Stimulated activated CD8-positive, alpha-beta memory T cell treated with anti-CD3 and anti-CD28 coated beads, Interleukin-4, amount 100 ng/mL, for 48 hours (primary cell): ENCODE results near the gene TM9SF2.
"Not testable (repeated sequence)": the region's sequence is repeated elsewhere in the genome, so short reads cannot be mapped to it uniquely, and the experiment has no call there.

Source experiments
- DNase-seq: peaks from one replicate; pipeline ENCODE4 v3.0.0-alpha.2; 2020

Gene TM9SF2, protein sequence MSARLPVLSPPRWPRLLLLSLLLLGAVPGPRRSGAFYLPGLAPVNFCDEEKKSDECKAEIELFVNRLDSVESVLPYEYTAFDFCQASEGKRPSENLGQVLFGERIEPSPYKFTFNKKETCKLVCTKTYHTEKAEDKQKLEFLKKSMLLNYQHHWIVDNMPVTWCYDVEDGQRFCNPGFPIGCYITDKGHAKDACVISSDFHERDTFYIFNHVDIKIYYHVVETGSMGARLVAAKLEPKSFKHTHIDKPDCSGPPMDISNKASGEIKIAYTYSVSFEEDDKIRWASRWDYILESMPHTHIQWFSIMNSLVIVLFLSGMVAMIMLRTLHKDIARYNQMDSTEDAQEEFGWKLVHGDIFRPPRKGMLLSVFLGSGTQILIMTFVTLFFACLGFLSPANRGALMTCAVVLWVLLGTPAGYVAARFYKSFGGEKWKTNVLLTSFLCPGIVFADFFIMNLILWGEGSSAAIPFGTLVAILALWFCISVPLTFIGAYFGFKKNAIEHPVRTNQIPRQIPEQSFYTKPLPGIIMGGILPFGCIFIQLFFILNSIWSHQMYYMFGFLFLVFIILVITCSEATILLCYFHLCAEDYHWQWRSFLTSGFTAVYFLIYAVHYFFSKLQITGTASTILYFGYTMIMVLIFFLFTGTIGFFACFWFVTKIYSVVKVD

GRCh38 chr13:99501184-99501847, at the start of gene TM9SF2:
Gene TM9SF2 (plus strand): TSS chr13:99501472. CDS start chr13:99501607, 135 bp downstream.
- peak; percentile 99 for DNase-seq

- no peak for DNase-seq
Observed at GRCh38 chr13:99454518-99455183, 46.6 kb upstream of the TM9SF2 start.

DNA sequence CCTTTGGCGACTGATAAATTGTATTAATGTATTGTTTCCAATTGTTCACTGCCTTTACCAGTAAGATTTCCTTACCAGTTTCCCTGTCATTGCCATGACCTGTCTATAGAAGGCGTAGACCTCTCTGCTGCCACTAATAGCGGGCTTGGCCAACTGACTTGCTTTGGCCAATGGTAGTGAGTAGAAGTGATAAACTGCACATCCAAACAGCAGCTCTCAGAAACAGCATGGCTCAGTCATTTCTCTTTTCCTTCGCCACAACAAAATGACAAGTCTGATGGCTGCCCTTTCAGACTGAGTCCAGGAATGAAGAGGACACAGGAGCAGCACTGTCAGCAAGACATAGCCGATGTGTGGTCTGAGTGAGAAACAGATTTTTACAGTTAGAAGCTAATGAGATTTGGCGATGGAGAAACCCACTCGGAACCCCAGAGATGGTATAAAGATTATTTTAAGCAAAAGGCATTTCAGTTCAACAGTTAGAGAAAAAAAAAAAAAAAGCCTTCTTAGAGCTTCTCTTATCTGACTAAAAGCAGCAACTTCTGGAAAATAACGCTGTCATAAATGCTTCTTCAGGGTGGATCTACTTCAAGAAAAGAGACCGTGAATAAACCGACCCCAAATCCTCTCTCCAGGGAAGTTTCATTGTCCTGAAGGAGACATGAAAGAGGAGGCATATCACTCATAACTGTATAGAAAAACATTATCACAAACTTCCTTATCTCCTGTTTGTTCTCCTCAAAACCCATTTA, 42.0 kb upstream of the TM9SF2 start:
- DNase-seq = no peak

GRCh38 chr13:99460802-99461201, 40.5 kb upstream of the TM9SF2 start:
- DNase-seq = not testable (repeated sequence)

GRCh38 chr13:99463646-99464397, 37.5 kb upstream of the TM9SF2 start:
- no peak for DNase-seq

- no peak for DNase-seq
Observed at GRCh38 chr13:99464441-99464949, 36.8 kb upstream of the TM9SF2 start.

- DNase-seq = no peak
Observed at GRCh38 chr13:99465454-99465853, 35.8 kb upstream of the TM9SF2 start.

GRCh38 chr13:99467764-99468163, 33.5 kb upstream of the TM9SF2 start:
- DNase-seq = no peak

DNA sequence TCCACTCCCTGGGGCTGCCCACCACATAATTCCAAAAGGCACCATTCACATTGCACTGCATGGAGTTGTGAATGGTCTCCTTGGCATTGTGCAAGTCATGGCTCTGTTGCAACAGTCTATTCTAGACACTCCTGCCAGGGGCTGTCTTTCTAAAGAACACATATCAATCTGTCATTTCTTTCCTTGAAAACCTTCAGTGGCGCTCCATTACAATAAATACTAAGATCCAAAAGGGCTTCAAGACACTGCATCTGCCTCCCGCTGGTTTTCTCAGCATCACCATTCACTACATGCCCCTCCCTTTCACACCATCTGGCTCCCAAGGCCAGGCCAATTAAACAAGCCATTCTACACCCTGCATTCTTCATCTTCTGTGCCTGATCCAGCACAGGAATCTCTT, 32.2 kb upstream of the TM9SF2 start:
- DNase-seq = no peak

DNA sequence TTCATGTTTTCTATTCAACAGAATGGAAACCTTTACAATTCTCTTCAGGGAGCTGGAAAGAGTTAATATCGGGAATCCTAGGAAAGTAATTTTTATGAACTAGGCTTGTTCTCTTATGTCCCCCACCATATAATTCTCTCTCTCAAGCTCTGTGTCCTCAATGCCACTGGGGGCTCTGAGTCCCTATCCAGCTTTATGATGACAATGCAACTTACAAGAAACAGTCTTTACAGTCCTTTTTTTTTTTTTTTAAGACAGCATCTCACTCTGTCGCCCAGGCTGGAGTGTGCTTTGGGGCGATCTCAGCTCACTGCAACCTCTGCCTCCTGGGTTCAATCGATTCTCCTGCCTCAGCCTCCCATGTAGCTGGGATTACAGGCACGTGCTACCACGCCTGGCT, 31.2 kb upstream of the TM9SF2 start:
- no peak for DNase-seq

DNA sequence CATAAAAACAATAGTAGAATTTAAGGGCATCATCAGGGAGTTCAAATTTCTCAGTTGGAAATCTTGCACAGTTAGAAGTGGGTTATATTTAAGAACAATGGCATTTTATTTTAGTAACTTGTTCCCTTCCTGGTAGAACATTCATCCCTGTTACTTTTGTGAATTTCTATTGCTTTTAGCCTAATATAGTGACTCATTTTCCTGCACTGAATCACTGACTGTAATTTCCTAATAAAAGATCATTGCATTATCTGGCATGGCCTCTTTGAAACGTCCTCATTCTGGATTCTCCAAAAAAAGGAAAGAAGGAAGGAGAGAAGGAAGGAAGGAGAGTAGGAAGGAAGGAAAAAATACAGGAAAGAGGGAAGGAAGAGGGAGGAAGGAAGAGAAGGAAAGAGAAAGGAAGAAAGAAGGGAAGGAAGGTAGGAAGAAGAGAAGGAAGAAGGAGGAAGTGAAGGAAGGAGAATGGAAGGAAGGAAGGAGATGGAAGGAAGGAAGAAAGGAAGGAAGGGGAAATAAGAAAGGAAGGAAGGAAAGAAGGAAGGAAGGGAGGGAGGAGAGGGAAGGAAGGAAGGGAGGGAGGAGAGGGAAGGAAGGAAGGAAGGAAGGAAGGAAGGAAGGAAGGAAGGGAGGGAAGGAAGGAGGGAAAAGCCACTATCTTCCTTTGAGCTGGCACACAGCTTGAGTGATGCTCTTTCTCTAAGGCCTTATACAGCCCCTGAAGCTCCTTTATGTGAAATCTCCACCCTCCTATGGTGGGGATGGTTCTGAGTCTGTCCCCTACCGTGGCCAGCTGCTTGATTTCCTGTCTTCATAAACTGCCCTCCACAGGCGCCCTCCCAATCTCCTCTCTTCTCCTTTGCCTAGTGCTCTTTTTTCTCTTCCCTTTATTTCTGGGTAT, 29.8 kb upstream of the TM9SF2 start:
- no peak for DNase-seq

DNA sequence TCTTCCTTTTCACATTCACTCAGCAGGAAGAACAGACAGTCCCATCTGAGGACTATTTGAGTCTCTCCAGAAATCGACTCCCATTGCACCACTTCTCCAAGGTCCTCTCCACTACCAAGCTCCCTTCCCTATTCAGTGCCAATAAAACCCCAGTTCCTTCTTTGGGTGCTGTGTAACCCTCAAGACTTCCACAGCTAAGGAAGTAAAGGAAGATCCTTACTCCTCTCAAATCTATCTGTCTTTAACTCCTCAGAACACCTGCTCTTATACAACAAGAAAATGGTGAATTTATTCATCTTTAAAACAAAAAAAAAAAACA, 29.2 kb upstream of the TM9SF2 start:
- DNase-seq = no peak

DNA sequence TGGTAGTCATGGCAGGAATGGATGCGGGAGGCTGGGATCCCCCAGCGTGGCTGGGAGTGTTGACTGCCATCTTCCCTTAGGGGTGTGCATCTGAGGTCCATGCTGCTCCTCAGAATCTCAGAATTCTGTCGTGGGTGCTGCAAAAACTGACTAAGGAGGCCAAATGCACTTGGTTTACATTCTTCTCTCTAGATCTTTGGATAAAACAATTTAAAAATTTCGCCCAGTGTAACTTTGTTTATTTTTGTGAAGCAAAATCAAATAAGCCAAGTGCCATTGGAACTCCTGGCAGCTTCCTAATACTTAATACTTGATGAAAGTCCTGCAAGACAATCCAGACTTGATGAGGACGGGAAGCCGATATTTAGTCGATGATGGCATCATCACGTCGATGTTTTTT, 27.8 kb upstream of the TM9SF2 start:
- DNase-seq = no peak

DNA sequence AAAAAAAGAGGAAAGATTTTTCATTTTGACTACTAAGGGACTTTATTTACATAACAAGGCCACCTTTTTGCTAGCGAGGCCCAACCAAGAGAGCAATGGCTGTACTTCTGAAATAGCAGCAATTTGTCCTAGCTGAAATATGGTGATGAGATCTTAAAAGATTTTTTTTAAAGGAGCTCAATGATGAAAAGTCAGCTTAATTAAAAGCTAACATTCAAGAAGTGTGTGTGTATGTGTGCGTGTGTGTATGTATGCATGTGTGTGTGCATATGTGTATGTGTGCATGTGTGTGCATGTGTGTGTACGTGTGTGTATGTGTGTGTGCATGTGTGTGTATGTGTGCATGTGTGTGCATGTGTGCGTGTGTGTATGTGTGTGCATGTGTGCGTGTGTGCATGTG, 24.6 kb upstream of the TM9SF2 start:
- no peak for DNase-seq

DNA sequence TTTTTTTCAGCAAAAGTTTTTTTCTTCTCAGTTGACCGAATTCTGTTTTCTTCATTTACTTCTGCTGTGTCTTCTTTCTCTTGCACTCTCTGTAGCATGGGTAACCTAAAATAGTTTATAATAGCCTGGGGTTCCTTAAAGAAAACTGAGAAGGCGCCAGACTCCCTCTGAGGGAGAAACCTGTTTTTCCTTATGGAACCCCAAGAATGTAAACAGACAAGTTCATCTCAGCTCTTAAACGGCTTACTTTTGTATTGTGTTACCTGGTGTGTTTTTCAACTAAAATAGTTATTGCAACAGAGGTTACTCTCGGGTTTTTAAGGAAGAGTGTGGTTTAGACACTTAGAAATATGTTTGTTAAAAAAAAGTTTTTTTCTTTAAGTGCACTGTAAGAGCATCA, 23.8 kb upstream of the TM9SF2 start:
- no peak for DNase-seq

- no peak for DNase-seq
Observed at GRCh38 chr13:99481366-99481765, 19.9 kb upstream of the TM9SF2 start.

GRCh38 chr13:99484473-99484872, 16.8 kb upstream of the TM9SF2 start:
- DNase-seq = no peak

DNA sequence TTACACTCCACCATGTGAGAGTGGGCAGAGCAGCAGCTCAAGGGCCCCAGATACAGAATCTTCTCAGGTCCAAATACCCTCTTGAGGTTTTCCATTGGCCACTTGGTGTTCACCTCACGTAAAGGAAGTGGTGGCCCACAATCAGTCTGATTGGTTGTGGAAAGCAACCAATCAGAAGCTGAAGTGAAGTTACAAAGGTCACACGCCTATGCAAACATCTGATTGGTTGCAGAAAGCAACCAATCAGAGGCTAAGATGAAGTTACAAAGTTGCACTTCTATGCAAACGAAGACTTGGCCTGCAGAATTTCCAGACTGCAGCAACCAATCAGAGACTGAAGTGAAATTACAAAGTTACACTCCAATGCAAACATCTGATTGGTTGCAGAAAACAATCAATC, 14.3 kb upstream of the TM9SF2 start:
- DNase-seq = no peak

GRCh38 chr13:99489028-99489427, 12.2 kb upstream of the TM9SF2 start:
- no peak for DNase-seq

- not testable (repeated sequence) for DNase-seq
Observed at GRCh38 chr13:99491750-99492149, 9.5 kb upstream of the TM9SF2 start.
